Measurements from ENCODE around the gene TNNT1.

DNA sequence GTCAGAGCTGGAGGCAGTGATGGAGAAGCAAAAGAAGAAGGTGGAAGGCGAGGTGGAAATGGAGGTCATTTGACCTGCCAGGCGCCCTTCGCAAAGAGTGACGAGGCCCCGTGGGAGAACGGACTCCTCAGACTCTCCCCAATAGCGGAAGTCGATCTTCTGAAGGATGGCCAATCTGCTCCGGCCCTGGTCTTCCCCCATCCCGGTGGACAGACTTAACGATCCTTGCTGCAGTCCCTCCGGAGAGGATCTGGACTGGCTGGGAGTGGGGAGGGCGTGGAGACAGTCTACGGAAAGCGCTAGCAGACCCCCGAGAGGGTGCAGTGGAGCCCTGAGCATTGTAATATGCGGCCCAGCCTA lies 61.5 kb downstream of the TNNT1 start:
- TF ChIP-seq, protein P1, sequence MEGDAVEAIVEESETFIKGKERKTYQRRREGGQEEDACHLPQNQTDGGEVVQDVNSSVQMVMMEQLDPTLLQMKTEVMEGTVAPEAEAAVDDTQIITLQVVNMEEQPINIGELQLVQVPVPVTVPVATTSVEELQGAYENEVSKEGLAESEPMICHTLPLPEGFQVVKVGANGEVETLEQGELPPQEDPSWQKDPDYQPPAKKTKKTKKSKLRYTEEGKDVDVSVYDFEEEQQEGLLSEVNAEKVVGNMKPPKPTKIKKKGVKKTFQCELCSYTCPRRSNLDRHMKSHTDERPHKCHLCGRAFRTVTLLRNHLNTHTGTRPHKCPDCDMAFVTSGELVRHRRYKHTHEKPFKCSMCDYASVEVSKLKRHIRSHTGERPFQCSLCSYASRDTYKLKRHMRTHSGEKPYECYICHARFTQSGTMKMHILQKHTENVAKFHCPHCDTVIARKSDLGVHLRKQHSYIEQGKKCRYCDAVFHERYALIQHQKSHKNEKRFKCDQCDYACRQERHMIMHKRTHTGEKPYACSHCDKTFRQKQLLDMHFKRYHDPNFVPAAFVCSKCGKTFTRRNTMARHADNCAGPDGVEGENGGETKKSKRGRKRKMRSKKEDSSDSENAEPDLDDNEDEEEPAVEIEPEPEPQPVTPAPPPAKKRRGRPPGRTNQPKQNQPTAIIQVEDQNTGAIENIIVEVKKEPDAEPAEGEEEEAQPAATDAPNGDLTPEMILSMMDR (IDR thresholded peaks at IDR 0.05; ENCODE audit: poor library complexity, severe bottlenecking): no peak
- TF ChIP-seq, protein P2, sequence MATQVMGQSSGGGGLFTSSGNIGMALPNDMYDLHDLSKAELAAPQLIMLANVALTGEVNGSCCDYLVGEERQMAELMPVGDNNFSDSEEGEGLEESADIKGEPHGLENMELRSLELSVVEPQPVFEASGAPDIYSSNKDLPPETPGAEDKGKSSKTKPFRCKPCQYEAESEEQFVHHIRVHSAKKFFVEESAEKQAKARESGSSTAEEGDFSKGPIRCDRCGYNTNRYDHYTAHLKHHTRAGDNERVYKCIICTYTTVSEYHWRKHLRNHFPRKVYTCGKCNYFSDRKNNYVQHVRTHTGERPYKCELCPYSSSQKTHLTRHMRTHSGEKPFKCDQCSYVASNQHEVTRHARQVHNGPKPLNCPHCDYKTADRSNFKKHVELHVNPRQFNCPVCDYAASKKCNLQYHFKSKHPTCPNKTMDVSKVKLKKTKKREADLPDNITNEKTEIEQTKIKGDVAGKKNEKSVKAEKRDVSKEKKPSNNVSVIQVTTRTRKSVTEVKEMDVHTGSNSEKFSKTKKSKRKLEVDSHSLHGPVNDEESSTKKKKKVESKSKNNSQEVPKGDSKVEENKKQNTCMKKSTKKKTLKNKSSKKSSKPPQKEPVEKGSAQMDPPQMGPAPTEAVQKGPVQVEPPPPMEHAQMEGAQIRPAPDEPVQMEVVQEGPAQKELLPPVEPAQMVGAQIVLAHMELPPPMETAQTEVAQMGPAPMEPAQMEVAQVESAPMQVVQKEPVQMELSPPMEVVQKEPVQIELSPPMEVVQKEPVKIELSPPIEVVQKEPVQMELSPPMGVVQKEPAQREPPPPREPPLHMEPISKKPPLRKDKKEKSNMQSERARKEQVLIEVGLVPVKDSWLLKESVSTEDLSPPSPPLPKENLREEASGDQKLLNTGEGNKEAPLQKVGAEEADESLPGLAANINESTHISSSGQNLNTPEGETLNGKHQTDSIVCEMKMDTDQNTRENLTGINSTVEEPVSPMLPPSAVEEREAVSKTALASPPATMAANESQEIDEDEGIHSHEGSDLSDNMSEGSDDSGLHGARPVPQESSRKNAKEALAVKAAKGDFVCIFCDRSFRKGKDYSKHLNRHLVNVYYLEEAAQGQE (IDR thresholded peaks at IDR 0.05; ENCODE audit: borderline replicate concordance): no peak
- TF ChIP-seq TAF1 (IDR thresholded peaks at IDR 0.05; ENCODE audit: low read depth) (no peak), SMC3 (conservative IDR thresholded peaks at IDR 0.05; ENCODE audit: poor library complexity) (no peak)

All from neural cell (in vitro differentiated cells).